Nephron progenitor cell (in vitro differentiated cells): ENCODE data around the gene EPN3.

ENCODE experiments used
- DNase-seq: peaks from one replicate; pipeline ENCODE4 v3.0.0; 2021
- H3K27ac Mint-ChIP-seq: 2 replicates; pipeline ENCODE4 v1.8.0; 2021; ENCODE audit warnings: mild to moderate bottlenecking, moderate library complexity, mixed read lengths
- H3K27me3 Mint-ChIP-seq: 2 replicates; pipeline ENCODE4 v1.8.0; 2021; ENCODE audit warnings: mild to moderate bottlenecking, low read depth, mixed read lengths; ENCODE audit not compliant: poor library complexity
- H3K36me3 Mint-ChIP-seq: 2 replicates; pipeline ENCODE4 v1.8.0; 2021; ENCODE audit warnings: low read depth, mixed read lengths
- H3K4me1 Mint-ChIP-seq: 2 replicates; pipeline ENCODE4 v1.8.0; 2021; ENCODE audit warnings: mixed read lengths
- H3K4me3 Mint-ChIP-seq: 2 replicates; pipeline ENCODE4 v1.8.0; 2021; ENCODE audit warnings: mild to moderate bottlenecking, moderate library complexity, mixed read lengths
- H3K9me3 Mint-ChIP-seq: 2 replicates; pipeline ENCODE4 v1.8.0; 2021; ENCODE audit warnings: mild to moderate bottlenecking, moderate library complexity, mixed read lengths
- CTCF ChIP-seq: fragments of 200-600 bp; sonication (generic); IDR thresholded peaks from 2 replicates; pipeline ENCODE4 v1.5.0; 2021; ENCODE audit warnings: antibody characterized with exemption

EPN3 gene

DNA sequence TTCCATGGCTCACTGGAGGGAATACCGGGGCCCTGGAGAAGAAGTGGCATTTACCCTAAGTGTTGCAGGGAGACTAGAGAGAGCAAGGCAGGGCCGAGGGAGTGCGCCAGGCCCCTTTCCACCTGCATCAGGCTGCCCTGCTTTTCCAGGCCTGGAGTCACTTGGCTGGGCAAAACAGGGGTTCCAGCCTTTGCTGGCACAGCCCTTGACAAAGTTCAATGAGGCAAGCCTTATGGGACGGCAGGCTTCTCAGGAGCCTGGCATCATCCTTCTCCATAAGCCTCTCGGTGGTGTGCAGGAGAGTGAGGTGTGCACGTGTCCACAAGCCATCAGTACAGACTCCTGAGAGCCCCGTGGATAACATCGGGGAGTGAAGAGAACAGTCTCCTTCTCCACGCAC is 55.0 kb downstream of the EPN3 start:
- Mint-ChIP-seq H3K36me3 (no peaks in the 10 kb centered on the region), H3K4me3 (no peak overlapping the region), H3K9me3 (no peaks in the 10 kb centered on the region), H3K27ac (peak overlapping the region; percentile 68), H3K27me3 (peaks cover 11% of the 10 kb centered on the region), H3K4me1 (peaks cover 85% of the 10 kb centered on the region)
- DNase-seq, result no peak
- no peak for TF ChIP-seq CTCF

DNA sequence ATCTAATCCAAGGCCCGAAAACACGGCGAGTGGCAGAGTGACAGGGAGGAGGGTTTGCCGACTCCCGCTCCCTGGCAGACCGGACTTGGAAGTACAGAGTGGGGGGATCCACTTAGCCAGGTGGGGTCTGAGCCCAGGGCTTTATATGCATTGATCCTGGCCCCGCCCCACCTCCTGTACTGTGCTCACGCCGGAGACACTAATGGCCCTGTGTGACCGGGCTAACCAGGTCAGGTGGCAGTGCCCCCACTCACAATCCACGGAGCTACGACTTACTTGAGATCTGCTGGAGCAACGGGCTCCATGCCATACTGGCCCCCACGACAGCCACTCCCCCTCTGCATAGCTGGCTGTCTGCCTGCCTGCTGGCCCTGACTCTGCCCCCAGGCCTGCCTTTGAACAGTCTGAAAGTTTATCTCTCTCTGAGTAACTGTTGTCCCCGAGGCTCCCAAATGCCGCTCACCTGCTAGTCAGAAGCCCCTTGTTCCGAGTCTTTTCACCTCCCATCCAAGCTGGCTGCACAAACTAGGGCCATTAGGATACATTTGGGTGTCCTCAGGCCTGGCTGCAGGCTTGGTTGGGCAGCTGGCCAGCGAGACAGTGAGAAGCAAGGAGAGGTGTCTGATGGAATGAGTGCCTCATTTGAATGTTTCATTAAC is 56.0 kb downstream of the EPN3 start:
- H3K36me3 Mint-ChIP-seq, result no peaks in the 10 kb centered on the region
- peaks cover 11% of the 10 kb centered on the region for H3K27me3 Mint-ChIP-seq
- peak overlapping the region; percentile 34 for H3K4me3 Mint-ChIP-seq
- TF ChIP-seq CTCF, result no peak
- no peak for DNase-seq
- H3K27ac Mint-ChIP-seq, result peak overlapping the region; percentile 64
- H3K9me3 Mint-ChIP-seq, result no peaks in the 10 kb centered on the region
- H3K4me1 Mint-ChIP-seq, result peaks cover 85% of the 10 kb centered on the region

- Mint-ChIP-seq H3K27ac (peak overlapping the region; percentile 94), H3K36me3 (no peaks in the 10 kb centered on the region), H3K4me3 (peak overlapping the region; percentile 34), H3K9me3 (no peaks in the 10 kb centered on the region), H3K27me3 (peaks cover 10% of the 10 kb centered on the region), H3K4me1 (peaks cover 85% of the 10 kb centered on the region)
- no peak for TF ChIP-seq CTCF
- DNase-seq, result no peak
Measured at GRCh38 chr17:50589095-50589705, 56.7 kb downstream of the EPN3 start.

- no peaks in the 10 kb centered on the region for H3K9me3 Mint-ChIP-seq
- TF ChIP-seq CTCF, result no peak
- no peak for DNase-seq
- peaks cover 76% of the 10 kb centered on the region for H3K4me1 Mint-ChIP-seq
- no peak overlapping the region for H3K27ac Mint-ChIP-seq
- no peaks in the 10 kb centered on the region for H3K36me3 Mint-ChIP-seq
- peaks cover 15% of the 10 kb centered on the region for H3K27me3 Mint-ChIP-seq
- no peak overlapping the region for H3K4me3 Mint-ChIP-seq
Measured at GRCh38 chr17:50590946-50591737, 58.6 kb downstream of the EPN3 start.

DNA sequence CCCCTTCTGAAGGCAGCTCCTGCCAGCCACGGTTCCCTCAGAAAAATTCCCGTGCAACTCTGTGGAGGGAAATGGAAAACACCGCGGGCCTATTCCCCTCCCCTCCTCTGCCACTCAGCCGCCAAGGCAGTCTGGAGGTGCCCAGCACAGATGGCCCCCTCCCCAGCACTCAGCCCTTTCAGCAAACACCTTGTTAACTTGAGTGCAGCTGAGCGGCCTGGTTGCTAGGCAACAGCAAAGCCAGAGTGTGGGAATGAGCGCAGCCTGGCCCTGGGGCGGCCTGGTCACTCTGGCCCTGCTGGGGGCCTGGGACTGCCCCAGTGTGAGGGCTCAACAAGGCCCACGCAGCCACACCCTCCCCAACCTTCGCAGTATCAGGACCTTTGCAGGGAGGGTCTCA is 60.8 kb downstream of the EPN3 start:
- Mint-ChIP-seq H3K4me3 (no peak overlapping the region), H3K4me1 (peaks cover 55% of the 10 kb centered on the region), H3K27ac (no peak overlapping the region), H3K9me3 (no peaks in the 10 kb centered on the region), H3K27me3 (peaks cover 23% of the 10 kb centered on the region), H3K36me3 (no peaks in the 10 kb centered on the region)
- peak; percentile 77 for DNase-seq
- TF ChIP-seq CTCF, result no peak
